HG03175 (cell line): Measurements from ENCODE around the gene TAF15.

Source experiments
- ATAC-seq: cut with Tn5 transposase; IDR thresholded peaks from one replicate; pipeline ENCODE4 v1.9.1; 2021; ENCODE audit warnings: mild to moderate bottlenecking, moderate library complexity; ENCODE audit not compliant: unreplicated experiment

TAF15 gene

GRCh38 chr17:35868737-35869136 lies 59.5 kb downstream of the TAF15 start, which contains the start of gene HEATR9:
Gene HEATR9, minus strand, starts transcription at chr17:35868891. Its CDS starts 149 bp downstream, at chr17:35868742.
- ATAC-seq, result no peak

DNA sequence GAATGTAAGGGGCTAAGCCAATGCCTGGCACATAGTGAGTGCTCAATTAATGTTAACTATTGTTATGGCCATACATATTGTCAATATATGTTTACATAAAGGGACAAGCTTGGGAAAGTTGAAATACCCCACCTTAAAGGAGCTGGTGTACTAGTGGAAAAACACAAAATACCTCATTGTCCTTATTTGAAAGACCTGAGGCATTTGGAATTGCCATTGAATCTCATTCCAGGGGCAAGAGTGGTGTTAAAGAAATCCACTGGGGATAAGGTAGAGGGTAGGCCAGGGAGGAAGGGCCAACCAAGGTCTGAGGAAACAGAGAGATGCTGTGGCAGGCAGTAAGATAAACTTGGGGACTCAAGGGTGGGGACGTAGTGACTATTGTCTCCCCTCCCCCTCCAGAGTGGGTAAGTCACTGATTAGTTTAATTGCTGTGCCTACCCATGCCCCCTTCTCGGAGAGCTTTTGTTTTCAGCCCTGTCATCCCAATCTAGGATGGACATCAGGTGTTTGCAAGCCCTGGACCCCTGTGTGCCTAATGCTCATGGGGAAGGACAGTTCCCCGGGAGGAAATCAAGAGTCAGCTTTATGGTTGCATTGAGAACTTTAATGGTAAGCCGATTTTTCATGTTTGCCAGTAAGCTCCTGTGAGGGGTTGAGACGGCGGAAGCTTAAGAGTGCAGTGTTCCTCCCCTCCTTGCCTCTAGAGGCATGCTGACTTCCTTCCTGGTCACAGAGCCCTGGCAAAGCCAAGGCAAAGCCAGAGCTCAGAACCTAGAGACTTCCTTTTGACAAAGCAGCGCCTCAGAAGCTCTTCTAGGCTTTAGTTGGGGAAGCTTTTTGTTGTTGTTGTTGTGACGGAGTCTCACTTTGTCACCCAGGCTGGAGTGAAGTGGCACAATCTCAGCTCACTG lies 61.9 kb downstream of the TAF15 start:
- no peak for ATAC-seq

- ATAC-seq, result no peak
Observed at GRCh38 chr17:35872196-35872980, 63.1 kb downstream of the TAF15 start.

- ATAC-seq, result no peak
Observed at GRCh38 chr17:35875072-35875799, 66.0 kb downstream of the TAF15 start.

- no peak for ATAC-seq
Observed at GRCh38 chr17:35875800-35876139, 66.5 kb downstream of the TAF15 start.

GRCh38 chr17:35876534-35876933 lies 67.2 kb downstream of the TAF15 start:
- ATAC-seq, result no peak

- ATAC-seq, result no peak
Observed at GRCh38 chr17:35877345-35878029, 68.2 kb downstream of the TAF15 start.

- ATAC-seq, result no peak
Observed at GRCh38 chr17:35878361-35878760, 69.1 kb downstream of the TAF15 start.

DNA sequence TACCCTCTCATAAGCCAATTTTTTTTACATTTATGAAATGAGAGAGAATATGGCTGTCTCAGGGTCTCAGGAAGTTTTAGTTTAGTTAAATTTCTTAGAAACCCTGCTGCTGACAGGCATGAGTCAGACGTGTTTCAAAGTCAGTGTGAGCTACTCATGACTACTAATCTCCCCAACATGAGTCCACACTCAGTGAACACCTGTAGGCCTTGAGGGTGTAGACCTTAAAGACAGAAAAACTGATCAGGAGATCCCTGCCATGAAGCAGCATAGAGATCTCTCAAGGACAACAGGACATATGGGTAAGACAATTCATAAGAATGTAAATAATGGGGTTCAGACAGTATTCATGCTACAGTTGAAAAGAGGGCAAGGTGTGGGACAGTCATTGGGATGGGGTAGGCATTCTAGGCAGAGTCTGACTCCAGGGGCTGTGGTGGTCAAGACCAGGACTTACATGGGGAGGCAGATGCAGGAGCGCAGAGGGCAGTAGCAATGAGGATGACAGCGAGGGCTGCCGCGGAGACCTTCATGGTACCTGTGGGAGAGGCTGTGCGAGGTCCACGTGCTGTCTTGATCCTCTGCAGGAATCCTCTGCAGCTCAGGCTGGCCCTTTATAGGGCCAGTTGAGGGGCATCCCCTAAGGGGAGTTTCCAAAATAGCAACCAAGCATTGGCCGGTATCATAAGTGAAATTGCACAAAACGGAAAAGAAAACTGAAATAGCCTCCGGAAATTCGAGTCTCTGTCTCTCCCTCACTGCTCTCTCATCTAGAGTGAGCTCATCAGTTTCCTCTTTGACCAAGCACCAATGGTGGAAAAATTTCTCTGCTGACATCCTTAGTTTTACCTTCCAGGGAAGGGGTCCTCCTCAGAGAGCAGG lies 70.7 kb downstream of the TAF15 start, which contains the start of gene CCL5:
TSS of gene CCL5 (minus strand) at position 588 of the 882 bp plus-strand sequence.
- peak; percentile 84 for ATAC-seq

DNA sequence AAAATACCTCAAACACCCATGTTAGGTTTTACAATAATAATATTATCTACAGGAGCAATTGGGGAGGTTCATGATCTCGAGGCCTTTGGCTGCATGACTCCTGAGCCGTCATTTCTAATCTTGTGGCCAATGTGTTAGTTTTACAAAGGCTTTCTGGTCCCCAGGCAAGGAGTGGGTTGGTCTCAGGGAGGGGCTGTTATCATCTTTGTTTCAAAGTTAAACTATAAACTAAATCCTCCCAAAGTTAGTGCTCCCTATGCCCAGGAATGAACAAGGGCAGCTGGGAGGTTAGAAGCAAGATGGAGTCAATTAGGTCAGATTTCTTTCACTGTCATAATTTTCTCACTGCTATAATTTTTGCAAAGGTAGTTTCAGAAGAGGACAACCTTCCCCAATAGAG lies 80.0 kb downstream of the TAF15 start:
- no peak for ATAC-seq

- ATAC-seq, result no peak
Observed at GRCh38 chr17:35889818-35890773, 80.8 kb downstream of the TAF15 start.

DNA sequence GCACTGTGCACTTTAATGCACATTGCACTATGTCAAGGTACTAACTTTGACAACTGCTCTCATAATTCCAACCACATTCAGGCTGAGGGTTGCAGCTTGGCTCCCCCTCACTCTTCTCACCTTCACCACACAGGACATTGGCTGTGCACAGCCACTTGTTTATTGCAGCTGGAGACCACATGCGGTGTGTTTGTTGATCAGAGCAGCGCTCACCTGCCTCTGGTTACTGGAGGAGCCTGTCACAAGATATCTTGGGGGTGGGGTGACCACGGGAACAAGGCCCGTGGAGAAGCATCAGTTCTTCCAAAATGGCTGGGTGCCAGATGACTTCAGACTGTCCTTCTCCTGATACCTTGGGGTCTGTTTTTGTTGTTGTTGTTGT lies 81.5 kb downstream of the TAF15 start:
- ATAC-seq, result peak; percentile 79

- no peak for ATAC-seq
Observed at GRCh38 chr17:35891269-35891668, 82.0 kb downstream of the TAF15 start.

DNA sequence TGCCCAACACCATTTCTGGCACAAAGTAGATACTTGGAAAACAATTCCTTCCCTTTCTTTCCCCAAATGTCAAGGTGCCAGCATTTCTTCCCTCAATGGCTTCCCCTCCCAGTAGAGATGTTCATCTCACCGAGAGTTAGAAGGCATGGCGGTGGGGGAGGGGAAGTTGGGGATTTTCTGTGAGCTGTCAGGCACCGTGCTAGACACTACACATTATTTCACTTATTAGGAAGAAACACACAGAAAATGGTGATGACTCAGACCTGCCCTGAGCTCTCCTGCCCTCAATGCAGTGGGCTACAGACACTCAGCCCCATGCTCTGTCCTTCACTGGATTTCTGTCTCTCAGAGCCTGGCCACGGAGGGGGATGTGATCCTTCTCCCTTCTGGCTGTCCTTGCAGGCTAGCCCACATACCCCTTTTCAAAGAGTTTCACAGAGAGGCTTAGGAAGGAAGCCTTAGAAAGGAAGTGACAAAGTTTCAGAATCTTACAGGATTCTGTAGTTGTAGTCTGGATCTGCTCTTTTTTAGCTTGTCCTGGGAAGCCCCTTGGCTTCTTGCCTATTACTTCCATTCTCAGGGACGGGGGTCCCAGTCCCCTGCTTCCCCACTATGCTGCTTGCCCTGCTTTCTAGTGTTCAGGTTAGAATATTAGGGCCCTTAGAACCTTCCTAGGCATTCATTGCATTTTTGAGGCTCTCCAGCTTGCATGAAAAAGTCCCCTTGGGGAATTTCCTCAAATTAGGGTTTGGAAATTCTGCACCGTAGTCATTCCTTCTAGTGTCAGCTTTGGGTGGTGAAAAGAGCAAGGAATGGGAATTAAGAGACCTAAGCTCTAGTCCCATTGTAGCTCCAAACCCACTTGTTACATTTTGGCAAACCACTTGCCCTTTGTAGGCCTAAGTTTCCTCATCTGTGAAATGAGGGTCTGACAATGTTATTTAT lies 83.1 kb downstream of the TAF15 start:
- ATAC-seq, result no peak

DNA sequence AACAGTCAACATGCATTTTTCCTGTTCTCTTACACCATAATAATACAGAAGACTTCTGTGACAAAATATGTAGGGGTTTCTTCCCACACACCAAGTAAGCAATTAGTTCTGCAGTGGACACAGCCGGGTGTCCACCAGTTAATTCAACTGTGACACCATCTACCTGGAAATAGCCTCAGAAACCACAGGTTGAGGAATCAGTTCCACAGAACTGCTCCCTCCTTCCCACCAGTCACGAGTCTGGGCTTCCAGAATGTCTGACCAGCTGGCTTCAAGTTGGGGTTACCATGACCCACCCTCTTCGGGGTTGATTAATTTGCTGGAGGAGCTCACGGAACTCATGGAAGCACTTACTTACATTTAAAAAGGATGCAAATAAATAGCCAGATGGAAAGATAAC lies 84.5 kb downstream of the TAF15 start:
- ATAC-seq, result no peak

DNA sequence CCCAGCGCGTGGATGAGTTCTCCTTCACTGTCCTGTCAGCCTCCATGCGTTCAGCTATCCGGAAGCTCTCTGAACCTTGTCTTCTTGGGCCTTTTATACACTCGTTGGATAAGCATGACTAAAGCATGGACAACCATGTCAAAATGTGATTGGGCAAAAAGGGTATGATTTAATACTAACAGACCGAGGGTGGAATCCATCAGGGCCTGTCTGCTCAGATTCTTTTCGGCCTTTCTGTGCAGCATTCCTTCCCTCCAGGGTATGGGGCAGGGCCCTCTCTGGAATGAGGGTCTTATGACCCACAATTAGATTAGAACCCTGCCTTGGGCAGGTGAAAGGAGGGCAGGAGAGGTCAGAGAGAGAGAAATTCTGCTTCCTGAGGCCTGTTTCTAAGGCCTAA lies 84.9 kb downstream of the TAF15 start:
- ATAC-seq, result no peak
